HG02610 (cell line): ENCODE data around the gene SDR42E2.

ENCODE experiments used
- ATAC-seq: cut with Tn5 transposase; IDR thresholded peaks from one replicate; pipeline ENCODE4 v1.9.1; 2021; ENCODE audit warnings: mild to moderate bottlenecking, moderate library complexity; ENCODE audit not compliant: unreplicated experiment

Gene SDR42E2

GRCh38 chr16:22240023-22240710 lies 77.9 kb downstream of the SDR42E2 start:
- ATAC-seq: no peak
